SK-N-SH (cell line): ENCODE results near the gene UPB1. TPM values are rescaled to one million over a fixed set of nuclear protein-coding genes. Genes with fewer than 3 reads are reported as not detected.

ENCODE experiments used
- CTCF ChIA-PET: fragments of 300-600, 350-600 bp; formaldehyde crosslinking; extraction: SDS; loops from one replicate; lab custom pipeline; 2021; lab: Yijun Ruan, JAX
- POLR2A ChIA-PET: fragments of 350-600 bp; sonication (Branson Sonifier 250); formaldehyde crosslinking; extraction: SDS; loops from one replicate; lab custom pipeline; 2020; ENCODE audit warnings: antibody characterized with exemption, inconsistent platforms; lab: Yijun Ruan, JAX
- DNase-seq: peaks from one replicate; pipeline ENCODE4 v3.0.0; 2012
- H2AFZ ChIP-seq: fragments of 200-600 bp; sonication (generic); 2 replicates; pipeline ENCODE4 v1.8.1; 2016; ENCODE audit warnings: antibody characterized with exemption, mild to moderate bottlenecking, low read depth
- H3F3A ChIP-seq: fragments of 200-600 bp; sonication (generic); replicated peaks from 2 replicates; pipeline ENCODE3; 2016; ENCODE audit warnings: antibody characterized with exemption, mild to moderate bottlenecking; ENCODE audit not compliant: insufficient read depth
- H3K27ac ChIP-seq, 2 experiments: fragments of 200-500 bp in 1 of 2; fragments of 200-600 bp in 1 of 2; sonication (Bioruptor generic) in 1 of 2; sonication (generic), shearing (Covaris generic) in 1 of 2; 2 replicates each; pipeline versions ENCODE4 v1.5.1 to v1.6.1; 2014 to 2016; ENCODE audit warnings: low read depth in 2 of 2, inconsistent platforms in 1 of 2, low read length in 1 of 2, mild to moderate bottlenecking in 1 of 2, mixed read lengths in 1 of 2
- H3K27me3 ChIP-seq: fragments of 200-600 bp; sonication (generic), shearing (Covaris generic); 2 replicates; pipeline ENCODE4 v1.6.1; 2016; ENCODE audit warnings: mixed run types; ENCODE audit not compliant: insufficient read depth
- H3K36me3 ChIP-seq, 2 experiments: fragments of 200-500 bp in 1 of 2; fragments of 200-600 bp in 1 of 2; sonication (Bioruptor generic) in 1 of 2; sonication (generic) in 1 of 2; replicated peaks in 1 of 2; 2 replicates each; pipeline versions ENCODE3 to v1.5.1; 2014 to 2016; ENCODE audit warnings: low read length in 1 of 2, mild to moderate bottlenecking in 1 of 2; ENCODE audit not compliant: insufficient read depth in 2 of 2, control insufficient read depth in 1 of 2
- H3K4me1 ChIP-seq, 2 experiments: fragments of 200-500 bp in 1 of 2; fragments of 200-600 bp in 1 of 2; sonication (Bioruptor generic) in 1 of 2; sonication (generic), shearing (Covaris generic) in 1 of 2; 2 replicates each; pipeline versions ENCODE4 v1.5.1 to v1.6.1; 2014 to 2016; ENCODE audit warnings: low read depth in 1 of 2, low read length in 1 of 2, mixed run types in 1 of 2; ENCODE audit not compliant: insufficient read depth in 2 of 2, control insufficient read depth in 1 of 2
- H3K4me2 ChIP-seq: fragments of 200-600 bp; sonication (generic), shearing (Covaris generic); 2 replicates; pipeline ENCODE4 v1.6.1; 2017; ENCODE audit warnings: mixed run types
- H3K4me3 ChIP-seq, 2 experiments: fragments of 200-500 bp in 1 of 2; fragments of 200-600 bp in 1 of 2; sonication (Bioruptor generic) in 1 of 2; sonication (generic), shearing (Covaris generic) in 1 of 2; 2 replicates each; pipeline versions ENCODE4 v1.5.1 to v1.8.1; 2014 to 2016; ENCODE audit warnings: low read depth in 2 of 2, inconsistent platforms in 1 of 2, low read length in 1 of 2, mild to moderate bottlenecking in 1 of 2, mixed read lengths in 1 of 2, moderate library complexity in 1 of 2
- H3K79me2 ChIP-seq: fragments of 200-600 bp; sonication (generic); 2 replicates; pipeline ENCODE4 v1.8.1; 2017; ENCODE audit warnings: mild to moderate bottlenecking; ENCODE audit not compliant: insufficient read depth
- H3K9ac ChIP-seq: fragments of 200-600 bp; sonication (generic); 2 replicates; pipeline ENCODE4 v1.6.1; 2017; ENCODE audit warnings: mixed run types
- H3K9me2 ChIP-seq: fragments of 200-600 bp; sonication (generic); 2 replicates; pipeline ENCODE4 v1.6.1; 2017; ENCODE audit warnings: mixed run types
- H3K9me3 ChIP-seq: fragments of 200-600 bp; sonication (generic); 2 replicates; pipeline ENCODE4 v1.6.1; 2017; ENCODE audit warnings: mixed run types, mild to moderate bottlenecking, moderate library complexity
- H4K20me1 ChIP-seq: fragments of 200-600 bp; sonication (generic); 2 replicates; pipeline ENCODE4 v1.6.1; 2017; ENCODE audit warnings: mild to moderate bottlenecking, mixed run types; ENCODE audit not compliant: insufficient read depth
- EP300 ChIP-seq, 2 experiments: IDR thresholded peaks; 2 replicates each; pipeline versions ENCODE4 v1.4.0 to v1.6.1; 2012; ENCODE audit warnings: borderline replicate concordance in 1 of 2, low read depth in 1 of 2, low read length in 1 of 2
- FOXM1 ChIP-seq: IDR thresholded peaks from 2 replicates; pipeline ENCODE4 v1.4.0; 2012; ENCODE audit warnings: low read depth, mild to moderate bottlenecking
- GABPA ChIP-seq: IDR thresholded peaks from 2 replicates; pipeline ENCODE4 v1.4.0; 2012; ENCODE audit warnings: low read depth, mild to moderate bottlenecking
- GATA2 ChIP-seq: sonication (generic); formaldehyde crosslinking; IDR thresholded peaks from 2 replicates; pipeline ENCODE4 v1.5.0; 2020; ENCODE audit warnings: mild to moderate bottlenecking, missing genetic modification reagents
- JUND ChIP-seq: IDR thresholded peaks from 2 replicates; pipeline ENCODE4 v1.4.0; 2012
- MEF2A ChIP-seq: IDR thresholded peaks from 2 replicates; pipeline ENCODE4 v1.4.0; 2012; ENCODE audit warnings: low read depth, borderline replicate concordance
- MXI1 ChIP-seq: IDR thresholded peaks from 2 replicates; pipeline ENCODE4 v1.6.1; 2012; ENCODE audit warnings: mild to moderate bottlenecking, low read depth, low read length, improper control_type of control experiment
- NFIC ChIP-seq: IDR thresholded peaks from 2 replicates; pipeline ENCODE4 v1.4.0; 2012; ENCODE audit warnings: borderline replicate concordance
- POLR2AphosphoS5 ChIP-seq: IDR thresholded peaks from 2 replicates; pipeline ENCODE4 v1.6.1; 2012; ENCODE audit warnings: low read depth, low read length
- RAD21 ChIP-seq: IDR thresholded peaks from 2 replicates; pipeline ENCODE4 v1.6.1; 2012; ENCODE audit warnings: mild to moderate bottlenecking, low read length
- RFX5 ChIP-seq: IDR thresholded peaks from 2 replicates; pipeline ENCODE4 v1.6.1; 2012; ENCODE audit warnings: mild to moderate bottlenecking, improper control_type of control experiment, low read length
- RXRA ChIP-seq: IDR thresholded peaks from 2 replicates; pipeline ENCODE4 v1.4.0; 2012; ENCODE audit warnings: low read depth, mild to moderate bottlenecking, borderline replicate concordance
- SIN3A ChIP-seq: IDR thresholded peaks from 2 replicates; pipeline ENCODE4 v1.6.1; 2012; ENCODE audit warnings: low read depth, mild to moderate bottlenecking, low read length, moderate library complexity, borderline replicate concordance
- SMC3 ChIP-seq: IDR thresholded peaks from 2 replicates; pipeline ENCODE4 v1.6.1; 2012; ENCODE audit warnings: low read depth, low read length, improper control_type of control experiment
- TCF12 ChIP-seq: IDR thresholded peaks from 2 replicates; pipeline ENCODE4 v1.4.0; 2012
- WGBS: methylation state at CpG from one replicate; pipeline ENCODE4 v1.1.6; 2017; ENCODE audit warnings: low lambda C conversion rate; 5-methylcytosine and 5-hydroxymethylcytosine counted together
- polyA plus RNA-seq, 3 experiments: library from polyadenylated mRNA; depleted of rRNA; stranded (reverse); fragments of >200 nt; gene quantifications; 2 replicates each; pipeline ENCODE4 v1.2.3, GENCODE V29; 2012
- TF ChIP-seq, protein P1 (sequence below): IDR thresholded peaks from 2 replicates; pipeline ENCODE4 v1.4.0; 2012; ENCODE audit warnings: low read depth
- TF ChIP-seq, protein P2 (sequence below): fragments of 200-600 bp; sonication (generic); IDR thresholded peaks from 2 replicates; pipeline ENCODE4 v1.6.1; 2017; ENCODE audit warnings: antibody characterized with exemption, mild to moderate bottlenecking, moderate library complexity
- TF ChIP-seq, protein P3 (sequence below): IDR thresholded peaks from 2 replicates; pipeline ENCODE4; 2012

UPB1 gene
- polyA plus RNA-seq, 1 of the 3 experiments (the other 2 are of a cell fraction) = 0.30 TPM

DNA sequence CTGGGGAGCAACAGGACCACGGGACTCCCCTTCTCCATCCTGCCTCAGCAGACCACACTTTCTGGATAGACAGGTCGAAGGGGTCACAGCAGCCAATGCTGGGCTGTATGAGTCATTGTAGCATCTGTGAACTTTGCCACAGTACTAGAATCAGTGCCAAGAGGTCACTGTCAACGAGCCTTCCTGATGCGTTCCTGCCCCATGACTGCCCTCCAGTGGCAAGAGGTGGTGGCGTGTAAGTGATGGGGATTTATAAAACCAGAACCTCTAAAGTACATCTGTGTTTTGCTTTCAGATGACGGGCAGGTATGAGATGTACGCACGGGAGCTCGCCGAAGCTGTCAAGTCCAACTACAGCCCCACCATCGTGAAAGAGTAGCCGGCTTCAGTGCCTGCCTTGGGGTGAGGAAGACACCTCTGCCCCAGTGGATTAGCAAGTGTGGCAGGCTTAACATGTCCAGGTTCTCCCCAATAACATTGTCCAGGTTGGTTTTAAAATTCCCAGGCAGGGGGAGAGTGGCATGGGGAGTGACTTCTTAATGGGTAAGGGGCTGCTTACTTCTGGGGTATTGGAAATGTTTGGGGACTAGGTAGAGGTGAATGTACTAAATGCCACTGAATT, 30.4 kb downstream of the UPB1 start:
- Histone ChIP-seq H3K9ac (no peak overlapping the region), H3K4me3 (no peak overlapping the region; a peak in 1 of 4 replicates), H3K27ac (no peak overlapping the region; a peak in 1 of 4 replicates), H3K4me2 (no peak overlapping the region)
- TF ChIP-seq TCF12 = peak; percentile 15; the same call in 1 of the 2 replicates
- peak; percentile 88 for TF ChIP-seq RAD21
- no peak for TF ChIP-seq RFX5
- no peak for TF ChIP-seq JUND
- TF ChIP-seq, protein P1, sequence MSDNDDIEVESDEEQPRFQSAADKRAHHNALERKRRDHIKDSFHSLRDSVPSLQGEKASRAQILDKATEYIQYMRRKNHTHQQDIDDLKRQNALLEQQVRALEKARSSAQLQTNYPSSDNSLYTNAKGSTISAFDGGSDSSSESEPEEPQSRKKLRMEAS = no peak
- TF ChIP-seq, protein P2, sequence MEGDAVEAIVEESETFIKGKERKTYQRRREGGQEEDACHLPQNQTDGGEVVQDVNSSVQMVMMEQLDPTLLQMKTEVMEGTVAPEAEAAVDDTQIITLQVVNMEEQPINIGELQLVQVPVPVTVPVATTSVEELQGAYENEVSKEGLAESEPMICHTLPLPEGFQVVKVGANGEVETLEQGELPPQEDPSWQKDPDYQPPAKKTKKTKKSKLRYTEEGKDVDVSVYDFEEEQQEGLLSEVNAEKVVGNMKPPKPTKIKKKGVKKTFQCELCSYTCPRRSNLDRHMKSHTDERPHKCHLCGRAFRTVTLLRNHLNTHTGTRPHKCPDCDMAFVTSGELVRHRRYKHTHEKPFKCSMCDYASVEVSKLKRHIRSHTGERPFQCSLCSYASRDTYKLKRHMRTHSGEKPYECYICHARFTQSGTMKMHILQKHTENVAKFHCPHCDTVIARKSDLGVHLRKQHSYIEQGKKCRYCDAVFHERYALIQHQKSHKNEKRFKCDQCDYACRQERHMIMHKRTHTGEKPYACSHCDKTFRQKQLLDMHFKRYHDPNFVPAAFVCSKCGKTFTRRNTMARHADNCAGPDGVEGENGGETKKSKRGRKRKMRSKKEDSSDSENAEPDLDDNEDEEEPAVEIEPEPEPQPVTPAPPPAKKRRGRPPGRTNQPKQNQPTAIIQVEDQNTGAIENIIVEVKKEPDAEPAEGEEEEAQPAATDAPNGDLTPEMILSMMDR = peak; percentile 93
- TF ChIP-seq NFIC = peak; percentile 50; the same call in 1 of the 2 replicates
- TF ChIP-seq SMC3 = peak; percentile 81
- TF ChIP-seq SIN3A = peak; percentile 69; the same call in 1 of the 2 replicates
- 0 out of 2 replicates have a peak, but pooled peaks have one; percentile 25 for TF ChIP-seq RXRA
- TF ChIP-seq, all 33 proteins: peak for 7
- no peaks in the 10 kb centered on the region for H3K79me2 ChIP-seq
- peaks cover 10 to 47% of the 10 kb centered on the region in 2 experiments; a peak in 2 of 4 replicates for H3K4me1 ChIP-seq
- CTCF ChIA-PET = interaction anchor here (0.6 to 5.4 kb wide), 24 partner anchors 9 to 350 kb away, joined by 3 to 59 read pairs (median 3); no protein-coding TSS in a partner anchor
- POLR2A ChIA-PET = no interaction called here
- H3K9me2 ChIP-seq = no peaks in the 10 kb centered on the region
- H3K27me3 ChIP-seq = no peaks in the 10 kb centered on the region
- H4K20me1 ChIP-seq = no peaks in the 10 kb centered on the region
- no peak overlapping the region for H2AFZ ChIP-seq
- H3K36me3 ChIP-seq = no peaks in the 10 kb centered on the region
- no peaks in the 10 kb centered on the region for H3K9me3 ChIP-seq
- H3F3A ChIP-seq = no peaks in the 10 kb centered on the region
- peak; percentile 77 for DNase-seq
- 3% methylated on average over 10 of the region's 12 CpGs for WGBS

DNA sequence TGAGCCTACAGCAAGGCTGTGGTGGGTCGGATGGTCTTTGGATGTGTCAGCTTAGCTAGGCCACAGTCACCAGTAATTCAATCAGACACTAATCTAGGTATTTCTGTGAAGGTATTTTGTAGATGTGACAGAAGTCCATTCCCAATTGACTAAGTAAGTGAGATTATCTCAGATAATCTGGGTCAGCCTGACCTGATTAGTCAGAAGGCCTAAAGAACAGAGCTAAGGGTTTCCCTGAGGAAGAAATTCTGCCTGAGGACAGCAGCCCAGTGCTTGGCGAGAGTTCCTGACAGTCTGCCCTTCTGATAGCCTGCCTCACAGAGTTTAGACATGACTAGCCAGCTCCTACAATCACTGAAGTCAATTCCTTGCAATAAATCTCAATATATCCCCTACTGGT, 31.1 kb downstream of the UPB1 start:
- CTCF ChIA-PET = interaction anchor here (0.6 to 5.4 kb wide), 26 partner anchors 9 to 351 kb away, joined by 3 to 59 read pairs (median 3); no protein-coding TSS in a partner anchor
- no peaks in the 10 kb centered on the region for H3K79me2 ChIP-seq
- no peaks in the 10 kb centered on the region for H3F3A ChIP-seq
- POLR2A ChIA-PET = no interaction called here
- H3K4me3 ChIP-seq = no peak overlapping the region
- H3K27me3 ChIP-seq = no peaks in the 10 kb centered on the region
- no peak overlapping the region for H3K9ac ChIP-seq
- TF ChIP-seq NFIC (no peak), FOXM1 (no peak), EP300 (IDR thresholded peaks at IDR 0.05; ENCODE audit: borderline replicate concordance in 1 of 2, low read depth in 1 of 2, low read length in 1 of 2) (no peak), GATA2 (CRISPR knock-in tag) (no peak), GABPA (no peak), POLR2AphosphoS5 (no peak), MXI1 (no peak), MEF2A (no peak)
- TF ChIP-seq, protein P3, sequence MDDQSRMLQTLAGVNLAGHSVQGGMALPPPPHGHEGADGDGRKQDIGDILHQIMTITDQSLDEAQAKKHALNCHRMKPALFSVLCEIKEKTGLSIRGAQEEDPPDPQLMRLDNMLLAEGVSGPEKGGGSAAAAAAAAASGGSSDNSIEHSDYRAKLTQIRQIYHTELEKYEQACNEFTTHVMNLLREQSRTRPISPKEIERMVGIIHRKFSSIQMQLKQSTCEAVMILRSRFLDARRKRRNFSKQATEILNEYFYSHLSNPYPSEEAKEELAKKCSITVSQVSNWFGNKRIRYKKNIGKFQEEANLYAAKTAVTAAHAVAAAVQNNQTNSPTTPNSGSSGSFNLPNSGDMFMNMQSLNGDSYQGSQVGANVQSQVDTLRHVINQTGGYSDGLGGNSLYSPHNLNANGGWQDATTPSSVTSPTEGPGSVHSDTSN = no peak
- H4K20me1 ChIP-seq = no peaks in the 10 kb centered on the region
- DNase-seq = no peak
- no peak overlapping the region for H3K4me2 ChIP-seq
- no peaks in the 10 kb centered on the region for H3K9me2 ChIP-seq
- H2AFZ ChIP-seq = no peak overlapping the region
- no peaks in the 10 kb centered on the region for H3K36me3 ChIP-seq
- H3K9me3 ChIP-seq = no peaks in the 10 kb centered on the region
- no peak overlapping the region for H3K27ac ChIP-seq
- peaks cover 10 to 47% of the 10 kb centered on the region in 2 experiments; a peak in 2 of 4 replicates for H3K4me1 ChIP-seq
- 40% methylated on average over 1 of the region's 2 CpGs for WGBS
